Stimulated activated CD4-positive, alpha-beta T cell treated with anti-CD3 and anti-CD28 coated beads, Interleukin-4, amount 100 ng/mL, for 24 hours (primary cell): ENCODE data around the gene LGALS8.
"Not testable (repeated sequence)": the region's sequence is repeated elsewhere in the genome, so short reads cannot be mapped to it uniquely, and the experiment has no call there.

Experiments
- DNase-seq: peaks from one replicate; pipeline ENCODE4 v3.0.0-alpha.2; 2020

LGALS8 gene

DNA sequence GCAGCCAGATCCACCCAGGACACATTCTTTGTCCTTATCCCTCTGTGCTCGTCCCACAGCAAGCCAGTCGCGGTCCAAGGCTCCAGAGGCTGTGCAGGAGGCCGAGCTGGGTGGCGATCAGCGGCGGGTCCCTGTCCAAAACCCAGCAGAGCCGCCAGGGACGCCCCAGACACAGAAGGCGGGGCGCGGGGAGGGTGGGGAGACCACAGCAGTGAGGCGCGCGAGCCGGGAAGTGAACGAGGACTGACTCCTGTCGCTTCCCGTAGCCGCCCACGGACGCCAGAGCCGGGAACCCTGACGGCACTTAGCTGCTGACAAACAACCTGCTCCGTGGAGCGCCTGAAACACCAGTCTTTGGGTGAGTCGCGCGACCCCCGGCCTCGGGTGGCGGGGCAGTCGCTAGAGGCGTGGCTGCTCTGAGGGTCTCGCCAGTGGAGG lies at the start of gene LGALS8:
Gene LGALS8, plus strand, starts transcription at position 279 of the 438 bp plus-strand sequence. CDS start 2,089 bp downstream, outside the sequence.
- peak; percentile 89 for DNase-seq

DNA sequence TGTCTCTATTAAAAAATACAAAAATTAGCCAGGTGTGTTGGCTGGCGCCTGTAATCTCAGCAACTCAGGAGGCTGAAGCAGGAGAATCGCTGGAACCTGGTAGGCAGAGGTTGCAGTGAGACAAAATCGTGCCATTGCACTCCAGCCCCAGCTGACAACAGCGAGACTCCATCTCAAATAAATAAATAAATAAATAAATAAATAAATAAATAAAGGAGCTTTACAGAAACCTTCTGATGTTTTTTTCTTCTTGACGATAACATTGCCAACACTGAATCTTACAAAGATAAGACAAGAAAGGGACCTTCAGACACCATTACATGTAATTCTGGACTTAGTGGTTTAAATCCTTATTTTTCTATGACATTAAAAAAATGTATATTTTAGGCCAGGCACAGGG lies 47.8 kb upstream of the LGALS8 start:
- no peak for DNase-seq

DNA sequence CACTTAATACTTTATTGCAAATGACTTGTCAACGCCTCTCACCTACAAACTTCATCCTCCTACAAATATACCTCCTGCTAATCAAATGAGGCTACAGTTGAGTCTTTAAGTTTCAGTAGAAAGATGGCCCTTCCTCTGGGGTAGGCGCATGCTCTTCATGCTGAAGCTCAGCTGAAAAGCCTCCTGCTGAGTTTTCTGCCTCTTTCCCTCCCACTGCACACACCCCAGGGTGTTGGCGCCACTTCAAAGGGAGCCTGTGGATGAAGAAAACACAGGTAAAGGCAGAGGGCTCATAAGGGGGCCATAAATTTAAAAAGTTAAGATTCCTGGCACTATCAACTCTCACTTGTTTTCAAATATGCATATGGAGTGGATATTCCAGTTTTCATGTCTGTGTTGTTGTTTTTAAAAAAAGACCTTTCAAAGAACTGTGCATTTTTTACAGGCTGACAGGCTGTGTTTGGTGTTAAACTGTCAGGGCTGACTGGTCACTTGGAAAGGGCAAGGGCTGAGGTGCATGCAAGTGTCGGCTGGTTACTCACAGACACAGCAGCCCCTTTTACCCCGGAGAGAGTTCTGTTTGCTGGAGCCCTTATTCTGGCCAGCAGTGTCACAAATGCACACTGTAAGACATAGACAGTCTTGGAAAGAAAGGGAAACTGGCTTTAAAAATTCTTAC lies 42.9 kb upstream of the LGALS8 start:
- no peak for DNase-seq

DNA sequence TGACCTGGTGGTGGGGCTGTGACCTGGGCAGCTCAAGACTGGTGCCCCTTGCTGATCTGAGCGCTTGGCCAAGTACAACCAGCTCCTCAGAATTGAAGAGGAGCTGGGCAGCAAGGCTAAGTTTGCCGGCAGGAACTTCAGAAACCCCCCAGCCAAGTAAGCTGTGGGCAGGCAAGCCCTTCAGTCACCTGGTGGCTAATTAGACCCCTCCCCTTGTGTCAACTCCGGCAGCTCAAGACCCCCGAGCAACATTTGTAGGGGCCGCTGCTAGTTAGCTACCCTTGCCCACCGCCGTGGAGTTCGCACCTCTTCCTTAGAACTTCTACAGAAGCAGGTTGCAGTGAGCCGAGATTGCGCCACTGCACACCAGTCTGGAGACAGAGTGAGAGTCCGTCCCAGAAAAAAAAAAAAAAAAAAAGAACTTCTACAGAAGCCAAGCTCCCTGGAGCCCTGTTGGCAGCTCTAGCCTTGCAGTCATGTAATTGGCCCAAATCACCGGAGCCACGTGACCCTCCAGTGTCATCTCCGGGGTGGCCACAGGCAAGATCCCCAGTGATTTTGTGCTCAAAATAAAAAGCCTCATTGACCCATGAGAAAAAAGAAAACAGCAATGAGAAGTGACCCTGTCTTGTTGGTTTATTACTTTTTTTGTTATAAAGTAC lies 39.3 kb upstream of the LGALS8 start:
- no peak for DNase-seq

DNA sequence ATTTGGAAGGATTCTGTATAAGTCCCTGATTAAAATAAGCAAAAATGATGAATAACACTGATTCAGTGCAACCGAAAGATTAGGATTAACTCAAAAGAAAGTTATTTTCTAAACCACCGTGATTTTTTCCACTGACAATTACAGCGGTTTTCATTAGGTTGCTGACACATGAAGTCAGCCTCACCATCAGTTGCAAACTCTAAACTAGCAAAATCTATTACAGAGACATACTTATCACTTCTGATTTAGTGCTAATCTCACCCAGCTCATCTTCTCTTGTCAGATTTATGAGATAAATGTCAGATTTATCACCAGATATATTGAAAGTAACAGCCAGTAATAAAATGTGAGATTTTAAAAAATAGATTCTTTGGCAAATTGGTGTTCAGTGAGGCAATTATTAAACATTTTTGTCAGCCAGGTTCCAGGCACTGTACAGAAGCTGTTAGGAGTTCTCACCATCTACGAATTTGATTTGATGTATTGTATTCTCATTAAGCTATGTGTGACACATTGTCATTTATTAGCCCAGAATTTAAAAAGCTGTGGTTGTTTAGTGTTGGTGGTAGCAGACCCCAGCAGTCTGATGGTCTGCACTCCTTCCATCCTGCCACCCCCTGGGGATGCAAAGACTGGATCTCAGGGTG lies 37.3 kb upstream of the LGALS8 start:
- DNase-seq: no peak

DNA sequence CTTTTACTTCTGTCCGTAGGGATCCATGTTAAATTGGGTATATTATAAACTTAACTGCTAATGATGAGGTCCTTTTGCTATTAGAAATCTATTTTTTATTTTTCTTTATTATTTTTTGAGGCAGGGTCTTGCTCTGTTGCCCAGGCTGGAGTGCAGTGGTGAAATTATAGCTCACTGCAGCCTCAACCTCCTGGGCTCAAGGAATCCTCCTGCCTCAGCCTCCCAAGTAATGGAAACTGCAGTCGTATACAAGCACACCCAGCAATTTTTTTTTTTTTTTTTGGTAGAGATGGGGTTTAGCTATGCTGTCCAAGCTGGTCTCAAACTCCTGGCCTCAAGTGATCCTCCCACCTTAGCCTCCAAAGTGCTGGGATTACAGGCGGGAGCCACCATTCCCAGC lies 34.6 kb upstream of the LGALS8 start:
- DNase-seq: not testable (repeated sequence)

DNA sequence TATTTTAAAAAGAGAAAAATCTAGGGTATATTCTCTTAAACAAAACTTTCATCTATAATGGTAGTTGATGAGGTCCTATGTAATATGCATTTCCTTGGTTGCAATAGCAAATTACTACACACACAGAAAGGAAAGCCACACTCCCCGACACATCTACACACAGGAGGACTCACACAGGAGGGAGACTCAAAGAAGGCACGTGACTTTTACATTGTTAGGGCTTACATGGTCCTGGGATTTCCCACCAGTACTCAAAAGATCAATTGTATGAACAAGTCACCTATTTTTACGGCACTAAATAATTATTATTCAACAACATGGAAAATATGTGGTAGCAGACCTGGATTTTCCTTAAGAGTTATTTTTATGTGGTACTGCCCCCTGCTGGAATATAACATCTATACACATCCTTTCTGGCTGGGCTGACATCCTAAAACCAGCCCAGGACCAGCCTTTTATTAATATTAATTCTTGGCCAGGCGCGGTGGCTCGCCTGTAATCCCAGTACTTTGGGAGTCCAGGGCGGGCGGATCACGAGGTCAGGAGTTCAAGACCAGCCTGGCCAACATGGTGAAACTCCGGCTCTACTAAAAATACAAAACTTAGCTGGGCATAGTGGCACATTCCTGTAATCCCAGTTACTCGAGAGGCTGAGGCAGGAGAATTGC lies 33.9 kb upstream of the LGALS8 start:
- DNase-seq: no peak

DNA sequence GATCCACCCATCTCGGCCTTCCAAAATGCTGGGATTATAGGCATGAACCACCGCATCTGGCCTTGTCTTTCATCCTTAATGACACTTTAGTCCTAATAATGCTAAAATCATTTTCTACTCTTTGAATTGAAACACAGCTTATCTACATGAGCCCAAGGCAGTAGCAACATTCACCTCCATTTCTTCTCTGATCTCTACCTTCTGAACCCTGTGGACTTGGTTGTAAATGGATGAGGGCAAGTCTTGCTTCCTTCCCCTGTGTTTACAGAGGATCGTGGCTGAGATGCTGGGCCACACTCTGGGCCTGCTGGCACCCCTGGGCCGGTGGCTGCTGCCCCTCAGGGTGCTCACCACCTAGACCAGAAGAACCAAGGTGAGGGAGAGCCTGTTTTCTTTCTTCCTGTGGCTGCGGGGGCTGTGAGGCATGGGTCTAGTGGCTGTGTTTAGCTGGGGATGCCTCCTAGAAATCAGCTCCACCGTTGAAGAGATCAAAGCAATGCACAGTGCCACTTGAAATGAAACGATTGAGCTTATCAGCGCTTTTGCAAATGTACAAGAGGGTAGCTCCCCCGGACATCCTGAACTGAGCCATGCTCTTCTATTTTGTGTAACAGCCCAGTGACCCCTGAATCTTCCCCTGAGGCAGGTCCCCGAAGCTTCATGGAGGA lies 32.2 kb upstream of the LGALS8 start:
- DNase-seq: no peak

DNA sequence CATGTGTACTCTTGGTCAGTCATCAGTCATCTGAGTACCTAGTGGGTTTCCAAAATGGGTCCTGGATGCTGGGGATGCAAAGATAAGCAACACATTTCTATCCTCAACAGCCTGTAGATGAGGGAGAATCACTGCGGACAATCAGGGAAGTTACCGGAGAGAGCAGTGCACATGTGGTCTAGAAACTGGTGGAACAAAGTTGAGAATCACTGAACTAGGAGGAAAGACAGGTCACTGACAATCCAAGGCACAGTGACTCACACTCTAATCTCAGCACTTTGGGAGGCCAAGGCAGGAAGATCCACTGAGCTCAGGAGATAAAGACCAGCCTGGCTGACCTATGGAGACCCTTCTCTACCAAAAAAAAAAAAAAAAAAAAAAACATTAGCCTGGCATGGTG lies 31.4 kb upstream of the LGALS8 start:
- no peak for DNase-seq

DNA sequence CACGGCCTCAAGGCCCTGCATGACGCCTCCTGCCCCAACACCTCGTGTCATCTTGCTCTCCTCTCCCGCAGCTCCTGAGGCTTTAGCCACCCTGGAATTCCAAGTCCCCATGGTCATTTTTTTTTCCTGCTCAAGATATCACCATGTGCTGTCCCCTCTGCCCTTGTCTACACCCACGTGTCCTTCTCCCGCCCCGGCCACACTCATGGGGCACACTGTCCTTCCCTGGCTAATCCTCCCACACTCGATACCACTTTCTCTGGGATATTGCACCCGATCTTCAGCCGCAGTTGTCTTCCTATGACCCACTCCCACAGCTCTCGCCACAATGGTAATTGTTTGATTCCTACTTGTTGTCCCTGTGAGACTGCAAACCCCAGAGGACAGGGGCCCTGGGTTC lies 29.7 kb upstream of the LGALS8 start:
- DNase-seq: no peak

DNA sequence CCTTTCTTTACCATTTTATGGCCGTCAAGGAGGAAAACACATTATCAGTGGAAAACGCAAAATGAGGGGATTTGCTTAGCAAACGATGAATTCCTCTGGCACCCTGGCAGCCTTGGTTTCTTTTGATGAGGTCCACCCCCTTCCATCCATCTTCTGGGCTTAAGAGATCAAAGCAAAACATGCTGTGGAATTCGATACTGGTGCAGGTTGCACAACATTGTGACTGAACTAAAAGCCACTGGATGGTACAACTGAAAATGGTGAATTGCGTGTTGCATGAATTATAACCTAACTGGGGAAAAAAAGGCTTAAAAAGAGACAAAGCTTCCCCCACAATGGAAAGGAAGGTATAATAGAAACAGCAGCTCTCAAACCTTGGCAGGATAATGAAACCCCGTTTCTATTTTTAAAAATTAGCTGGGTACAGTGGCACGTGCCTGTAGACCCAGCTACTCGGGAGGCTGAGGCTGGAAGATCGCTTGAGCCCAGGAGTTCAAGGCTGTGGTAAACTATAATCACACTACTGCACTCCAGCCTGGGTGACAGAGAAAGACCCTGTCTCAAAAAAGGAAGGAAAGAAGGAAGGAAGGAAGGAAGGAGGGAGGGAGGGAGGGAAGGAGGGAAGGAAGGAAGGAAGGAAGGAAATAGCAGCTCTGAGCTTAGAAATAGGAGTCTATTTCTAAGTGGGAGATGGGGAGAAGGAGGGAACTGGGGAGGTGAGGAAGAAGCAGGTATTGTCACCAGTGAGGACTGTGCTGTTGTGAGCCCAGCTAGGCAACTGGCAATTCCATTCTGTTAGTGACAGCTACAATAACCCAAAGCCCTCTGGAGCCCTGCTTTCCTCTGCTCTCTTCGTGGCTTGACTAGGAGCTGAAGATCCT lies 29.0 kb upstream of the LGALS8 start:
- no peak for DNase-seq

DNA sequence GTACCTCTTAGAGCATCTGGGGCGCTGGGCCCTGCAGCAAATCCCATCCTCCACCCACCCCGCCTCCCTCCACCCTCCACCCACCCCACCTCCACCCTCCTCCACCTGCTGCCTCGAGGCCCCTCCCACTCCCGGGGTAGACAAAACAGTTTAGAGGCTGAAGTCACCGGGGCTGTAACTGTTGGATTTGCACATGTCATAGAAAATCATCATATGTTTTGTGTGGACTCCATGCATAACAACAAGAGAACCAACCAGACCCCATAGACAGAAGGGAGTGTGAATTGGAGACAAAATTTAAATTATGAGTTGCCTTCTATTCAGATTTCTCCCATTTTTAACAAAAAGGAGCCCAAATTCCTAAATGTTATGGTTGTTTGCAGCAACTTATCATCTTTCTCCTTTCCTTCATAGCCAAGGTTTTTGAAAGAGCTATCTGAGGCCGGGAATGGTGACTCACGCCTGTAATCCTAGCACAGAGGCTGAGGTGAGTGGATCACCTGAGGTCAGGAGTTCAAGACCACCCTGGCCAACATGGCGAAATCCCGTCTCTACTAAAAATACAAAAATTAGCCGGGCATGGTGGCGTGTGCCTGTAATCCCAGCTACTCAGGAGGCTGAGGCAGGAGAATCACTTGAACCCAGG lies 28.2 kb upstream of the LGALS8 start:
- DNase-seq: no peak

DNA sequence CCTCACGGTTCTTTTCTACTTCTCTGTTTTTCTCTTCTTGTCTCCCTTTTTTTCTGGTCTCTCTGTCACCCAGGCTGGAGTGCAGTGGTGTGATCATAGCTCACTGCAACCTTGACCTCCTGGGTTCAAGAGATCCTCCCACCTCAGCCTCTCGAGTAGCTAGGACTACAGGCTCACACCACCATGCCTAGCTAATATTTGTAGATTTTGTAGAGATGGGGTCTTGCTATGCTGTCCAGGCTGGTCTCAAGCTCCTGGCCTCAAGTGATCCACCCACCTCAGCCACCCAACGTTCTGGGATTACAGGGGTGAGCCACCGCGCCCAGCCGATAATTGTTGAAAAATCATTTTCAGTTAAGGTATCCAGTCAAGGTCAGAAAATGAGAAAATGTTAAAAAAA lies 25.9 kb upstream of the LGALS8 start:
- no peak for DNase-seq

DNA sequence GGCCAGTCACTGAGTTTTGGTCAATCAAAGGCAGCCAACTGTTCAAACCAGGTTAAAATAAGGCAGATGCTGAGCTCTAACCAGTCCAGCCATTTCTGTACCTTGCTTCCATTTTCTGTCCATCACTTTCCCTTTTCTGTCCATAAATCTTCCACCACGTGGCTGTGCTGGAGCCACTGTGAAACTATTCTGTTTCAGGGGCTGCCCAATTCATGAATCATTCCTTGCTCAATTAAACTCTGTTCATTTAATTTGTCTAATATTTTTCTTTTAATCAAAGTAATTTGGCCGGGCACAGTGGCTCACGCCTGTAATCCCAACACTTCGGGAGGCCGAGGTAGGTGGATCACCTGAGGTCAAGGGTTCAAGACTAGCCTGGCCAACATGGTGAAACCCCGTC lies 22.7 kb upstream of the LGALS8 start:
- DNase-seq: no peak

DNA sequence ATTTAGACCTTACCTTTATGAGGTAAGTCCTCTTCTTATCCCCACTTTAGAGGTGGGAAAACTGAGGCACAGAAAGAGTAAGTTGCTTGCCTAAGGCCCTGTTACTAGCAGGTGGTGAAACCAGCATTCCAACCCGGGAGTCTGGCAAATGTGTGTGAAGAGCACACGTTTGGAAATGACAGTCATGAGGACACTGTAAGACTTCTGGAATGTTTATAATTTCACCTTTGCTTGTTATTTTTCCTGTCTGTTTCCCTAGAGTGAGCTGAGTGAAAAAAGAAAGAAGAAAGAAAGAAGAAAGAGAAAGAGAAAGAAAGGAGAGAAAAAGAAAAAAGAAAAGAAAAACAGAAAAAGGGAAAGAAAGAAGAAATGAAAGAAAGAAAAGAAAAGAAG lies 21.2 kb upstream of the LGALS8 start:
- no peak for DNase-seq

DNA sequence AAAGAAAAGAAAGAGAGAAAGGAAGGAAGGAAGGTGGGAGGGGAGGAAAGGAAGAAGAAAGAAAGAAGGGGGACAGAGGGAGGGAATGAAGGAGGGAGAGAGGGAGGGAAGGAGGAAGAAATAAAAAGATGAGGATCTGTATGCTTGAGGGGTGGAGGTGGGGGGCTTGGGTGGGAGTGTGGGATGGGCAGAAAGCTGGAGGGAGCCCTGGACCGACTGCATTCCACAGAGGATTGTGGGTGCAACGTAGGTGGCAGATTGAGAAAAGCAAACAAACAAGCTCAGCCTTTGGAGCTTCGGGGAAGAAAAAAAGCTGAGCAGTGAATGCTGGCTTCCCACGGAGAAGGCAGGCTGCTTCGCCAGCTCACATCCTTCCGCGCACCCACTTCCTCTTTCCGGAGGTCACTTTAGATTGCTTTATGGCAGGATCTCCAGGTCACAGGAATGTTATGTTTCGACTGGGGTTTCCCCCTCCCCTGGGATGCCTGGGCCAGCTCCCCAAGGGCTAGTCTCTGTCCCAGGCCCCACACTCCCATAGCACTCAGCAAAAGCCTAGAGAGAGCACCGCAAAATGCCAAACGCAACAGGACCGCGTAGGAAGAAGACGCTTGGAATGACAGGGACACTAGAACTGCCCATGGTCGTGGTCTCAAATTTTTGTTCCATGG lies 20.7 kb upstream of the LGALS8 start:
- DNase-seq: peak; percentile 11

DNA sequence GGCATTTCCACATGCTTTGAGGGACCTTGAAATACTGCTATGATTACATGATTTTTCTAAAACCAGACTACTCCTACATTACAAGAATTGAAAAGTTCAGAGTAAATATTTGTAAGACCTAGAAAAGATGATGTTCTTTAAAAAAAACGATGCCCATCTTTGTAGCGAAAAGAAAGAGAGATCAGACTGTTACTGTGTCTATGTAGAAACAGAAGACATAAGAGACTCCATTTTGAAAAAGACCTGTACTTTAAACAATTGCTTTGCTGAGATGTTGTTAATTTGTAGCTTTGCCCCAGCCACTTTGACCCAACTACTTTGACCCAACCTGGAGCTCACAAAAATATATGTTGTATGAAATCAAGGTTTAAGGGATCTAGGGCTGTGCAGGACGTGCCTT lies 19.4 kb upstream of the LGALS8 start:
- DNase-seq: not testable (repeated sequence)

DNA sequence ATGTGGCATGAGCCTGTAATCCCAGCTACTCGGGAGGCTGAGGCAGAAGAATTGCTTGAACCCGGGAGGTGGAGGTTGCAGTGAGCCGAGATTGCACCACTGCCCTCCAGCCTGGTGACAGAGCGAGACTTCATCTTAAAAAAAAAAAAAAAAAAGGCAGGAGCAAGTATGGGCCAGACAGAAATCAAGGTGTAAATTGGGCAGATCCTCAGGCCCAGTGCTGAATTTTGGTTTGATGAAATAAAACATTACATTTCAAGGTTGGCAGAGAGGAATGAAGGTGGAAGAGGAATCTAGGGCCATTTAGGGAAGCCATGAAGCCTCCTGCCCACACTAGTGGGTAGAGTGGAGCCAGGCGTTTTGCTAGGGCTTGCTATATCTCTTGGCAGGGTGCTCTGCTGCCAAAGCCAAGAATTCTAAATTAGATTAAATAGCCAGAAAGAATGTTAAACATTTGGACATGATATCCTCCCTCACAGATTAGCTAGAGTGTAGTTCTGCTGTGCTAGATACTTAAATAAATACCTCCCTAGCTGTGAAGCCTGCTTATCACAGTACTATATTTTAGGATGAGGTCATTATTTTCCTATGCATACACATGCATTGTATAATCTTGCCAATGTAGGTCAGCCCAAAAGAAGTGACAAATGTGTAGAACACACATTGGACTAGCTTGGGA lies 16.6 kb upstream of the LGALS8 start:
- no peak for DNase-seq

DNA sequence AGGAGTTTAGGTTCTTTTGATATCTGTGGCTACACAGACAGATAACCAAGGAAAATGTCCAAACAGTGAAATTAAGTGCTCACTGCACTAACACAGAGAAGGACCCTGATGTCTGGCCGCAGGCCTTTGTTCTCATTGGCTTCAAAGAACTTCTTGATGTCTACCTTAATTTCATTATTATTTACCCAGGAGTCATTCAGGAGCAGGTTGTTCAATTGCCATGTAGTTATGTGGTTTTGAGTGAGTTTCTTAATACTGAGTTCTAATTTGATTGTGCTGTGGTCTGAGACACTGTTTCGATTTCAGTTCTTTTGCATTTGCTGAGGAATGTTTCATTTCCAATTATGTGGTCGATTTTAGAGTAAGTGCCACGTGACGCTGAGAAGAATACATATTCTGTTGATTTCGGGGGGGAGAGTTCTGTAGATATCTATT lies 15.2 kb upstream of the LGALS8 start:
- no peak for DNase-seq

DNA sequence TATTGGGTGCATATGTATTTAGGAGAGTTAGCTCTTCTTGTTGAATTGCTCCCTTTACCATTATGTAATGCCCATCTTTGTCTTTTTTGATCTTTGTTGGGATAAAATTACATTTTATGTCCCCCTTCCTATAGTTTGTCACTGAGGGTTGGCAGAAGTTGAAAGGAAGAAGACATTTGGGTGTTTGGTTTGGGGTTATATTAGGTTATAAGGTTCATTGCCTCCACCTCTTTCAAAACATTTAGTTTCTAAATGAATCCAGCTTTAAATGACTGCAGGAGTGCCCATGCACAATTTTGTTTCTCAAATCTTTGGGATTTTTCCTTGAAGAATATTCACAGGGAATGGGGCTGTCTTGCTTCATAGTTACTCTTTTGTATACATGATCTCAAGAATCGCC lies 14.6 kb upstream of the LGALS8 start:
- no peak for DNase-seq
